GM19467 (cell line): ENCODE measurements around the gene BTAF1.
"Not testable (repeated sequence)": the region's sequence is repeated elsewhere in the genome, so short reads cannot be mapped to it uniquely, and the experiment has no call there.

Experiments
- ATAC-seq: cut with Tn5 transposase; IDR thresholded peaks from one replicate; pipeline ENCODE4 v1.9.1; 2021; ENCODE audit warnings: mild to moderate bottlenecking, moderate library complexity; ENCODE audit not compliant: unreplicated experiment

Gene BTAF1

GRCh38 chr10:91976317-91977051, 52.9 kb downstream of the BTAF1 start:
- ATAC-seq: no peak

GRCh38 chr10:91977491-91977890, 53.9 kb downstream of the BTAF1 start:
- ATAC-seq: no peak

- ATAC-seq: no peak
Observed at GRCh38 chr10:91978585-91978984, 55.0 kb downstream of the BTAF1 start.

- ATAC-seq: no peak
Observed at GRCh38 chr10:91980319-91980718, 56.7 kb downstream of the BTAF1 start.

GRCh38 chr10:91983416-91983815, 59.8 kb downstream of the BTAF1 start:
- no peak for ATAC-seq

GRCh38 chr10:91987397-91988037, 63.9 kb downstream of the BTAF1 start:
- no peak for ATAC-seq

GRCh38 chr10:91992031-91992430, 68.5 kb downstream of the BTAF1 start:
- ATAC-seq: no peak

GRCh38 chr10:91996266-91996665, 72.7 kb downstream of the BTAF1 start:
- no peak for ATAC-seq

GRCh38 chr10:92001581-92001980, 78.0 kb downstream of the BTAF1 start:
- ATAC-seq: no peak

GRCh38 chr10:92001995-92002394, 78.4 kb downstream of the BTAF1 start:
- no peak for ATAC-seq

- ATAC-seq: no peak
Observed at GRCh38 chr10:92003258-92003657, 79.7 kb downstream of the BTAF1 start.

- ATAC-seq: no peak
Observed at GRCh38 chr10:92005978-92006377, 82.4 kb downstream of the BTAF1 start.

GRCh38 chr10:92009445-92009844, 85.9 kb downstream of the BTAF1 start:
- ATAC-seq: no peak

GRCh38 chr10:92010047-92010735, 86.6 kb downstream of the BTAF1 start:
- ATAC-seq: no peak

GRCh38 chr10:92011560-92012214, 88.1 kb downstream of the BTAF1 start:
- no peak for ATAC-seq

- no peak for ATAC-seq
Observed at GRCh38 chr10:92014620-92015019, 91.0 kb downstream of the BTAF1 start.

- no peak for ATAC-seq
Observed at GRCh38 chr10:92024700-92025099, 101.1 kb downstream of the BTAF1 start.

GRCh38 chr10:92025340-92025739, 101.8 kb downstream of the BTAF1 start:
- ATAC-seq: not testable (repeated sequence)

GRCh38 chr10:92027141-92027540, 103.6 kb downstream of the BTAF1 start:
- no peak for ATAC-seq

GRCh38 chr10:92031580-92031979, 108.0 kb downstream of the BTAF1 start:
- no peak for ATAC-seq

GRCh38 chr10:92033070-92033469, 109.5 kb downstream of the BTAF1 start:
- not testable (repeated sequence) for ATAC-seq
